GM23248 (cell line): Measurements from ENCODE around the gene TTC23L.
"Not testable (repeated sequence)": the region's sequence is repeated elsewhere in the genome, so short reads cannot be mapped to it uniquely, and the experiment has no call there.

Experiments used
- EZH2 ChIP-seq: fragments of 200-600 bp; sonication (generic); IDR thresholded peaks from 2 replicates; pipeline ENCODE4 v1.6.1; 2018; ENCODE audit warnings: antibody characterized with exemption, mild to moderate bottlenecking; ENCODE audit not compliant: insufficient read depth, poor library complexity, severe bottlenecking
- EZH2phosphoT487 ChIP-seq: fragments of 200-600 bp; sonication (generic); IDR thresholded peaks from 2 replicates; pipeline ENCODE4 v1.6.1; 2018; ENCODE audit warnings: antibody characterized with exemption, moderate library complexity, mild to moderate bottlenecking, low read depth; ENCODE audit not compliant: insufficient read depth

DNA sequence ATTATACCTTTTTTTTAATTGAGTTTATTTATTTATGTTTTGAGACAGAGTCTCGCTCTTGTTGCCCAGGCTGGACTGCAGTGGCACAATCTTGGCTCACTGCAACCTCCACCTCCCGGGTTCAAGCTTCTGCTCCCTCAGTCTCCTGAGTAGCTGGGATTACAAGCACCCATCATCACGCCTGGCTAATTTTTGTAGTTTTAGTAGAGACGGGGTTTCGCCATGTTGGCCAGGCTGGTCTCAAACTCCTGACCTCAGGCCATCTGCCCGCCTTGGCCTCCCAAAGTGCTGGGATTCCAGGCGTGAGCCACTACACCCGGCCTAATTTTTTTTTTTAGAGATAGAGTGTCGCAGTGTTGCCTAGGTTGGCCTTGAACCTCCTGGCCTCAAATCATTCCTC, 84.3 kb downstream of the TTC23L start:
- not testable (repeated sequence) for TF ChIP-seq EZH2phosphoT487, EZH2
